ENCODE results near the gene PPP2R2D.

- no peak for TF ChIP-seq CTCF (IDR thresholded peaks at IDR 0.05)
- TF ChIP-seq EP300 (IDR thresholded peaks at IDR 0.05): no peak
- TF ChIP-seq POLR2AphosphoS5 (IDR thresholded peaks at IDR 0.05): no peak
- no peak for TF ChIP-seq POLR2A (IDR thresholded peaks at IDR 0.05)
Measured at GRCh38 chr10:131858583-131859340, 42.0 kb upstream of the PPP2R2D start.

All from stomach (tissue), 4 donors.